Spleen (tissue), 7 donors: ENCODE results near the gene PAPPA.

ENCODE experiments used
- POLR2AphosphoS5 ChIP-seq, 3 donors: sonication (generic); formaldehyde crosslinking; IDR thresholded peaks; one replicate each; pipeline ENCODE4 v1.5.1; 2017; ENCODE audit warnings: antibody characterized with exemption in 3 of 3
- TF ChIP-seq, protein P1 (sequence below), 11 experiments: fragments of 200-600 bp in 7 of 11; fragments of 450-650 bp in 4 of 11; sonication (generic) in 4 of 11; IDR thresholded peaks in 8 of 11; conservative IDR thresholded peaks in 3 of 11; 1 replicate in 7 of 11; 2 replicates in 4 of 11; pipeline versions ENCODE4 v1.4.0 to v1.8.0; 2016 to 2021; ENCODE audit warnings: antibody characterized with exemption in 11 of 11, inconsistent platforms in 4 of 11, mild to moderate bottlenecking in 1 of 11
- donor health status: DM: no; HTN: no; CAD: no; lungs with moderate emphysema.
- donor health status: DM: no; HTN: no; CAD: no.
- donor health status: DM: no; HTN: no; CAD: no.

DNA sequence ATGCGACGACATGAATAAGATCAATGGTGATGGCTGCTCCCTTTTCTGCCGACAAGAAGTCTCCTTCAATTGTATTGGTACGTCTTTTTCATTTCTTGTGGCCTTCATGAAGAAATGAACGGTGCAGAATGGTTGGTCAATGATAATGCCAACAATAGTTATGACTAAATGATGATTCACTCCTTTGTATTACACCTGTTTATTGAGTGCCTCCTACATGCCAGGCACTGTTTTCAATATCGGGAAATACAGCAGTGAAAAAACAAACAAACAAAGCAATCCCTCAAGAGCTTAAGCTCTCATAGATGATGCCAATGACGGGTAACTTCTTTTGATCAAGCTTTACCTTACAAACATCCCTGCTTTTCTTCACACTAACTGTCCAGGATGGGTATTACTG is 117.7 kb downstream of the PAPPA start:
- TF ChIP-seq, protein P1, sequence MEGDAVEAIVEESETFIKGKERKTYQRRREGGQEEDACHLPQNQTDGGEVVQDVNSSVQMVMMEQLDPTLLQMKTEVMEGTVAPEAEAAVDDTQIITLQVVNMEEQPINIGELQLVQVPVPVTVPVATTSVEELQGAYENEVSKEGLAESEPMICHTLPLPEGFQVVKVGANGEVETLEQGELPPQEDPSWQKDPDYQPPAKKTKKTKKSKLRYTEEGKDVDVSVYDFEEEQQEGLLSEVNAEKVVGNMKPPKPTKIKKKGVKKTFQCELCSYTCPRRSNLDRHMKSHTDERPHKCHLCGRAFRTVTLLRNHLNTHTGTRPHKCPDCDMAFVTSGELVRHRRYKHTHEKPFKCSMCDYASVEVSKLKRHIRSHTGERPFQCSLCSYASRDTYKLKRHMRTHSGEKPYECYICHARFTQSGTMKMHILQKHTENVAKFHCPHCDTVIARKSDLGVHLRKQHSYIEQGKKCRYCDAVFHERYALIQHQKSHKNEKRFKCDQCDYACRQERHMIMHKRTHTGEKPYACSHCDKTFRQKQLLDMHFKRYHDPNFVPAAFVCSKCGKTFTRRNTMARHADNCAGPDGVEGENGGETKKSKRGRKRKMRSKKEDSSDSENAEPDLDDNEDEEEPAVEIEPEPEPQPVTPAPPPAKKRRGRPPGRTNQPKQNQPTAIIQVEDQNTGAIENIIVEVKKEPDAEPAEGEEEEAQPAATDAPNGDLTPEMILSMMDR (IDR thresholded peaks at IDR 0.05 in 8 of 11, conservative IDR thresholded peaks at IDR 0.05 in 3 of 11) = no peak
- TF ChIP-seq POLR2AphosphoS5 (IDR thresholded peaks at IDR 0.05) = no peak
